T-cell (primary cell): Measurements from ENCODE around the gene SNAP23. TPM values are rescaled to one million over a fixed set of nuclear protein-coding genes. Genes with fewer than 3 reads are reported as not detected.
"Not testable (repeated sequence)": the region's sequence is repeated elsewhere in the genome, so short reads cannot be mapped to it uniquely, and the experiment has no call there.

ENCODE experiments used
- ATAC-seq, 4 experiments: fragments of 200-7000 bp in 3 of 4; fragments of 150-1000 bp in 1 of 4; cut with Tn5 transposase; replicated peaks in 1 of 4; 1 replicate in 3 of 4; 2 replicates in 1 of 4; pipeline ENCODE4 v1.10.0; 2021; ENCODE audit warnings: moderate library complexity in 3 of 4, mild to moderate bottlenecking in 2 of 4, moderate number of reproducible peaks in 1 of 4
- CTCF ChIA-PET, 2 donors: fragments of 300-600 bp; sonication (Branson Sonifier 250); formaldehyde crosslinking; loops; one replicate each; lab custom pipeline; 2022; ENCODE audit warnings: antibody characterized with exemption in 2 of 2; lab: Charles Lee
- POLR2A ChIA-PET, 2 donors: fragments of 300-600 bp; sonication (Branson Sonifier 250); formaldehyde crosslinking; loops; one replicate each; lab custom pipeline; 2022; ENCODE audit warnings: antibody characterized with exemption in 2 of 2; lab: Charles Lee
- DNase-seq, 35 experiments: peaks; one replicate each; pipeline versions ENCODE4 v3.0.0 to v3.0.0-alpha.2; 2013 to 2023
- H3K27ac ChIP-seq: one replicate; pipeline ENCODE4 v1.5.1; 2013; ENCODE audit warnings: low read length
- H3K27me3 ChIP-seq, 2 experiments: replicated peaks in 1 of 2; 1 replicate in 1 of 2; 2 replicates in 1 of 2; pipeline versions ENCODE4 v1.6.1 to v1.7.0; 2013; ENCODE audit warnings: low read length in 1 of 2, mixed read lengths in 1 of 2; ENCODE audit not compliant: control insufficient read depth in 2 of 2, insufficient read depth in 2 of 2; ENCODE audit errors: extremely low read depth in 1 of 2
- H3K36me3 ChIP-seq, 2 donors: 1 replicate in 1 of 2; 2 replicates in 1 of 2; pipeline versions ENCODE4 v1.6.1 to v1.7.0; 2013; ENCODE audit warnings: low read length in 1 of 2; ENCODE audit not compliant: control insufficient read depth in 2 of 2, insufficient read depth in 1 of 2; ENCODE audit errors: extremely low read depth in 1 of 2
- H3K4me1 ChIP-seq, 2 experiments: 1 replicate in 1 of 2; 2 replicates in 1 of 2; pipeline versions ENCODE4 v1.6.1 to v1.7.0; 2013; ENCODE audit warnings: low read length in 2 of 2, mixed read lengths in 1 of 2; ENCODE audit not compliant: insufficient read depth in 2 of 2, control insufficient read depth in 1 of 2; ENCODE audit errors: extremely low read depth in 1 of 2
- H3K4me3 ChIP-seq, 2 donors: 1 replicate in 1 of 2; 2 replicates in 1 of 2; pipeline versions ENCODE4 v1.5.1 to v1.7.0; 2013; ENCODE audit warnings: mild to moderate bottlenecking in 2 of 2, low read length in 1 of 2, moderate library complexity in 1 of 2; ENCODE audit not compliant: control insufficient read depth in 1 of 2; ENCODE audit errors: extremely low read depth in 1 of 2
- H3K9me3 ChIP-seq: 2 replicates; pipeline ENCODE4 v1.7.0; 2013
- H3K27ac Mint-ChIP-seq, 2 donors: one replicate each; pipeline ENCODE4 v1.8.0; 2020 to 2021; ENCODE audit warnings: mild to moderate bottlenecking in 2 of 2, mixed read lengths in 2 of 2
- H3K27me3 Mint-ChIP-seq, 2 donors: one replicate each; pipeline ENCODE4 v1.8.0; 2021 to 2022; ENCODE audit warnings: mixed read lengths in 2 of 2
- H3K36me3 Mint-ChIP-seq: one replicate; pipeline ENCODE4 v1.8.0; 2021; ENCODE audit warnings: mixed read lengths
- H3K4me1 Mint-ChIP-seq, 3 donors: one replicate each; pipeline ENCODE4 v1.8.0; 2020 to 2022; ENCODE audit warnings: mixed read lengths in 3 of 3, mild to moderate bottlenecking in 1 of 3
- H3K4me3 Mint-ChIP-seq, 3 donors: one replicate each; pipeline ENCODE4 v1.8.0; 2020 to 2022; ENCODE audit warnings: mild to moderate bottlenecking in 3 of 3, mixed read lengths in 3 of 3, moderate library complexity in 3 of 3
- H3K9me3 Mint-ChIP-seq, 3 donors: one replicate each; pipeline ENCODE4 v1.8.0; 2020 to 2022; ENCODE audit warnings: mixed read lengths in 3 of 3
- WGBS: methylation state at CpG from one replicate; pipeline ENCODE4 v1.1.5; 2013; ENCODE audit warnings: missing lambda C conversion rate; ENCODE audit not compliant: insufficient coverage; 5-methylcytosine and 5-hydroxymethylcytosine counted together
- total RNA-seq, 35 experiments: library from RNA in 6 of 35; stranded (reverse) in 6 of 35; fragments of 120-200 nt in 1 of 35; gene quantifications; one replicate each; pipeline versions ENCODE4 v1.2.1 to v1.2.4 and lab custom pipeline; 2013 to 2026

Gene SNAP23
- total RNA-seq, 5 donors from 2014 or later (not counting 1 experiment from before 2014, with no cell fraction given): 51.8 to 60.7 (median 59.3) TPM

- H3K9me3 ChIP-seq: no peaks in the 10 kb centered on the region
- Mint-ChIP-seq H3K36me3 (peaks cover 8% of the 10 kb centered on the region), H3K27me3 (no peaks in the 10 kb centered on the region), H3K27ac (peak within 1 kb of the TSS; percentile 93 to 95), H3K4me3 (peak within 1 kb of the TSS; percentile 88 to 98 (median 97)), H3K4me1 (peaks cover 43 to 63% (median 58%) of the 10 kb centered on the region in 3 donors), H3K9me3 (no peaks in the 10 kb centered on the region)
- ATAC-seq: peak; percentile 87 to 93 (median 92)
- CTCF ChIA-PET: interaction anchor here in 1 of 2 donors (0.6 to 0.8 kb wide), 2 partner anchors 77 to 1205 kb away, joined by 3 read pairs; no protein-coding TSS in a partner anchor
- peaks cover 5 to 24% of the 10 kb centered on the region in 2 experiments for H3K4me1 ChIP-seq
- POLR2A ChIA-PET: interaction anchor here (0.6 to 1.3 kb wide), 6 partner anchors 10 to 1449 kb away, joined by 3 to 6 read pairs (median 4); partner anchors contain the start of genes SNAP23 (in 1 of the 2) and STARD9 (in 1 of the 2)
- peaks cover 0 to 22% of the 10 kb centered on the region in 2 donors for H3K36me3 ChIP-seq
- DNase-seq: peak; percentile 66 to 92 (median 81)
- peak within 1 kb of the TSS; percentile 80 for H3K27ac ChIP-seq
- H3K4me3 ChIP-seq: peak within 1 kb of the TSS; percentile 93 to 96
- H3K27me3 ChIP-seq: no peaks in the 10 kb centered on the region
- under 1% methylated on average over 71 of the region's 71 CpGs for WGBS
Observed at GRCh38 chr15:42548249-42549031, 53.0 kb downstream of the SNAP23 start, which contains the start of the genes HAUS2 and LRRC57. Gene HAUS2, plus strand, starts transcription at chr15:42548838. Its CDS starts 35 bp downstream, at chr15:42548873. Gene LRRC57, minus strand, starts transcription at chr15:42548793. Its CDS starts 359 bp downstream, at chr15:42548434.

GRCh38 chr15:42549032-42549491 lies 53.6 kb downstream of the SNAP23 start:
- CTCF ChIA-PET: interaction anchor here in 1 of 2 donors (0.6 to 0.7 kb wide), 2 partner anchors 36 to 1205 kb away, joined by 3 to 8 read pairs; no protein-coding TSS in a partner anchor
- Mint-ChIP-seq H3K36me3 (peaks cover 4% of the 10 kb centered on the region), H3K27me3 (no peaks in the 10 kb centered on the region), H3K4me1 (peaks cover 49 to 69% (median 65%) of the 10 kb centered on the region in 3 donors), H3K27ac (peak overlapping the region; percentile 93 to 95), H3K4me3 (peak overlapping the region; percentile 88 to 98 (median 97)), H3K9me3 (no peaks in the 10 kb centered on the region)
- POLR2A ChIA-PET: interaction anchor here (0.6 to 1.0 kb wide), 3 partner anchors 32 to 163 kb away, joined by 3 read pairs; partner anchors contain the start of gene SNAP23 (in 1 of the 2)
- Histone ChIP-seq H3K9me3 (no peaks in the 10 kb centered on the region), H3K4me3 (peak overlapping the region; percentile 93 to 96), H3K4me1 (peaks cover 5 to 24% of the 10 kb centered on the region in 2 experiments), H3K27me3 (no peaks in the 10 kb centered on the region), H3K36me3 (peaks cover 0 to 19% of the 10 kb centered on the region in 2 donors), H3K27ac (peak overlapping the region; percentile 80)
- 0% methylated on average over 5 of the region's 15 CpGs for WGBS
- ATAC-seq (peak; percentile 19 to 67 (median 31)), DNase-seq (peak in 12 of 35 experiments; percentile 3 to 47 (median 8))

- H3K27me3 ChIP-seq: no peaks in the 10 kb centered on the region
- DNase-seq (no peak), ATAC-seq (no peak)
- Mint-ChIP-seq H3K4me1 (peaks cover 54 to 68% (median 68%) of the 10 kb centered on the region in 3 donors), H3K27ac (peak overlapping the region; percentile 11 to 68), H3K36me3 (peaks cover 2% of the 10 kb centered on the region), H3K4me3 (peak overlapping the region; percentile 88 to 98 (median 97)), H3K27me3 (no peaks in the 10 kb centered on the region), H3K9me3 (no peaks in the 10 kb centered on the region)
- H3K9me3 ChIP-seq: no peaks in the 10 kb centered on the region
- ChIA-PET POLR2A (no interaction called here), CTCF (interaction anchor here (0.7 kb wide), 2 partner anchors 11 to 35 kb away, joined by 4 to 8 read pairs; no protein-coding TSS in a partner anchor)
- H3K4me1 ChIP-seq: peaks cover 5 to 24% of the 10 kb centered on the region in 2 experiments
- WGBS: 67% methylated on average over 9 of the region's 12 CpGs
- no peak overlapping the region for H3K27ac ChIP-seq
- peaks cover 0 to 13% of the 10 kb centered on the region in 2 donors for H3K36me3 ChIP-seq
- peak overlapping the region; percentile 93 to 96 for H3K4me3 ChIP-seq
Observed at GRCh38 chr15:42549741-42550392, 54.4 kb downstream of the SNAP23 start.

DNA sequence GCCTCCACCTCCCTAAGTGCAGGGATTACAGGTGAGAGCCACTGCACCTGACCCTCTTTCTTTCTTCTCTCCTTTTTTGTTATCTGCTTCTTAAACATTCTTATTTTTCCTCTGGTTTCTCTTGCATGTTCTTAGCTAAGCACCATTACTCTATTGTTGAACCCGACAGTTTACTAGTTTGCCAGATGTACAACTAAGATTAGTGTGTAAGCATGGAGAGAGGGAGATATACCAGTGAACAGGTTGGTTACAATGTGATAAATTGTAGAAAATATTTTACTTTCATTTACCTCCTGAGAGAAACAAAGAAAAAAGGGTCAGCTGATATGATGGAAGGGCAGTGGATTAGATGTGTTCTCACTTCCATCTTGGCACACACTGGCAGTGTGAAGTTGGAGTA lies 58.1 kb downstream of the SNAP23 start:
- whole genome bisulfite sequencing: no CpG with 5 or more reads among the region's 1 CpG
- Mint-ChIP-seq H3K27me3 (no peaks in the 10 kb centered on the region), H3K36me3 (peaks cover 6% of the 10 kb centered on the region), H3K9me3 (no peaks in the 10 kb centered on the region), H3K4me3 (no peak overlapping the region), H3K4me1 (peaks cover 30 to 41% (median 39%) of the 10 kb centered on the region in 3 donors), H3K27ac (no peak overlapping the region)
- ATAC-seq (no peak), DNase-seq (no peak)
- no peaks in the 10 kb centered on the region for H3K27me3 ChIP-seq
- peaks cover 0 to 3% of the 10 kb centered on the region in 2 donors for H3K36me3 ChIP-seq
- no peak overlapping the region for H3K27ac ChIP-seq
- H3K9me3 ChIP-seq: no peaks in the 10 kb centered on the region
- ChIA-PET CTCF (interaction anchor here in 1 of 2 donors (0.6 kb wide), 1 partner anchor 66 kb away, joined by 4 read pairs; no protein-coding TSS in a partner anchor), POLR2A (no interaction called here)
- H3K4me1 ChIP-seq: peaks cover 2 to 10% of the 10 kb centered on the region in 2 experiments
- H3K4me3 ChIP-seq: no peak overlapping the region

DNA sequence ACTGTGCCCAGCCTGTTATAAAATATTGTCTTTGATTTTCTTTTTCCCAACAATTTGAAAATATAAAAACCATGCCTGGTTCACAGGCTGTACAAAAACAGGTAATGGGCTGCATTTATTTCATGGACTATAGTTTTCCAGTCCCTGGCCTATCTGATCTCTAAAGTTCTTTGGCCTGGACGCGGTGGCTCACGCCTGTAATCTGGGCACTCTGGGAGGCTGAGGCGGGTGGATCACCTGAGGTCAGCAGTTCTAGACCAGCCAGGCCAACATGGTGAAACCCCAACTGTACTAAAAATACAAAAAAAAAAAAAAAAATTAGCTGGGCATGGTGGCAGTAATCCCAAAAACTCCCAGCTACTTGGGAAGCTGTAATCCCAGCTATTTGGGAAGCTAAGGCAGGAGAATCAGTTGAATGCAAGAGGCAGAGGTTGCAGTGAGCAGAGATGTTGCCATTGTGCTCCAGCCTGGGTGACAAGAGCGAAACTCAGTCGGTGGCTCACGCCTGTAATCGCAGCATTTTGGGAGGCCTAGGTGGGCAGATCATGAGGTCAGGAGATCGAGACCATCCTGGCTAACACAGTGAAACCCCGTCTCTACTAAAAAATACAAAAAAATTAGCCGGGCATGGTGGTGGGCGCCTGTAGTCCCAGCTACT lies 61.2 kb downstream of the SNAP23 start:
- H3K27me3 Mint-ChIP-seq, H3K4me3 ChIP-seq, H3K4me1 ChIP-seq, H3K27ac ChIP-seq, DNase-seq, H3K27me3 ChIP-seq, ATAC-seq, H3K27ac Mint-ChIP-seq, H3K9me3 ChIP-seq, H3K9me3 Mint-ChIP-seq, POLR2A ChIA-PET, H3K4me3 Mint-ChIP-seq, CTCF ChIA-PET: not testable (repeated sequence)
- H3K36me3 ChIP-seq: peaks cover 0 to 26% of the 10 kb centered on the region in 2 donors
- H3K4me1 Mint-ChIP-seq: peaks cover 14 to 21% (median 18%) of the 10 kb centered on the region in 3 donors
- 100% methylated on average over 4 of the region's 12 CpGs for WGBS
- H3K36me3 Mint-ChIP-seq: peaks cover 20% of the 10 kb centered on the region
